Measurements from ENCODE around the gene CAMK1G.

Gene CAMK1G

DNA sequence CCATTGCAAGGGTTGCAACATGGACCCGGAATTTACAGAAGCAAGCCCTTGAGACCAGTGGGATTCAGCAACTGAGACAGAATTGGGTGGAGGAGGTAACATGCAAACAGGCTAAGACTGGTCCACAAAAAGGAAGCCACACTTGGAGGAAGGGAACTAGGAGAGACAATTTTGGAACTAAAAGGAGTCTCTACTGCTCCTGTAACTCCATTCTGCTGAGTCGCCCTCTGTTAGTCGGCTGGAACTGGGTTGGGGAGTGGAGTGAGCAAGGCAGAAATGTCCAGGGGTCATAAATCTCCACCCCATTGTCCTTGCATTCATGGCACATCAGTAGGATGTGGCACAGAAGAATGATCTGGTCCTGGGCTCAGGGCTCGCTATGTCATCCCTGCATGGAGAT, 63.6 kb downstream of the CAMK1G start:
- H3K4me3 Mint-ChIP-seq = no peak overlapping the region
- DNase-seq (ENCODE audit: low spot score in 2 of 2) = no peak
- H3K36me3 Mint-ChIP-seq (ENCODE audit: insufficient read depth) = no peaks in the 10 kb centered on the region
- no peaks in the 10 kb centered on the region for H3K27me3 Mint-ChIP-seq
- no peaks in the 10 kb centered on the region for H3K9me3 Mint-ChIP-seq
- no peak overlapping the region for H3K27ac Mint-ChIP-seq (ENCODE audit: low read depth)
- peaks cover 5% of the 10 kb centered on the region for H3K4me1 Mint-ChIP-seq
- no peak for ATAC-seq (replicated peaks; ENCODE audit: extremely low read depth, poor library complexity, severe bottlenecking)

DNA sequence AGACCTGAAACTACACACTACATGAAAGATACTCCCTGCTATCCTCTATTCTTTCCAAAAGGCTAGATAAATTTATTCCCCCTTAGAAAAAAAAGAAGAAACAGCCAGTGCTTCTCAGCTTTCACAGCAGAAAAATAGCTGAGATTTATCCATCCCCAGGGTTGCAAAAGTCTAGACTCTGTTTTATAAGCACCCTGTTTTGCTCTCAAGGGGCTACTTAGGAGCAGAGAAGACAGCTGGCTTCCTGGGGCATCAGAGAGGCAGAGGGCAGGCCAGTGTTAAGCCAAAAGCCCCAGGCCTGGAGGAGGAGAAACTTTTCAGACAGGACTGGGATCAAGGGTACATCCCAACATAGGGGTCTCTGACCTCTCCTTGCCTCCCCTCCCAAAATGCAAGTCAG, 64.8 kb downstream of the CAMK1G start:
- H3K4me3 Mint-ChIP-seq = no peak overlapping the region
- no peaks in the 10 kb centered on the region for H3K9me3 Mint-ChIP-seq
- DNase-seq (ENCODE audit: low spot score in 2 of 2) = no peak
- ATAC-seq (replicated peaks; ENCODE audit: extremely low read depth, poor library complexity, severe bottlenecking) = no peak
- peaks cover 5% of the 10 kb centered on the region for H3K4me1 Mint-ChIP-seq
- no peak overlapping the region for H3K27ac Mint-ChIP-seq (ENCODE audit: low read depth)
- no peaks in the 10 kb centered on the region for H3K36me3 Mint-ChIP-seq (ENCODE audit: insufficient read depth)
- H3K27me3 Mint-ChIP-seq = no peaks in the 10 kb centered on the region

DNA sequence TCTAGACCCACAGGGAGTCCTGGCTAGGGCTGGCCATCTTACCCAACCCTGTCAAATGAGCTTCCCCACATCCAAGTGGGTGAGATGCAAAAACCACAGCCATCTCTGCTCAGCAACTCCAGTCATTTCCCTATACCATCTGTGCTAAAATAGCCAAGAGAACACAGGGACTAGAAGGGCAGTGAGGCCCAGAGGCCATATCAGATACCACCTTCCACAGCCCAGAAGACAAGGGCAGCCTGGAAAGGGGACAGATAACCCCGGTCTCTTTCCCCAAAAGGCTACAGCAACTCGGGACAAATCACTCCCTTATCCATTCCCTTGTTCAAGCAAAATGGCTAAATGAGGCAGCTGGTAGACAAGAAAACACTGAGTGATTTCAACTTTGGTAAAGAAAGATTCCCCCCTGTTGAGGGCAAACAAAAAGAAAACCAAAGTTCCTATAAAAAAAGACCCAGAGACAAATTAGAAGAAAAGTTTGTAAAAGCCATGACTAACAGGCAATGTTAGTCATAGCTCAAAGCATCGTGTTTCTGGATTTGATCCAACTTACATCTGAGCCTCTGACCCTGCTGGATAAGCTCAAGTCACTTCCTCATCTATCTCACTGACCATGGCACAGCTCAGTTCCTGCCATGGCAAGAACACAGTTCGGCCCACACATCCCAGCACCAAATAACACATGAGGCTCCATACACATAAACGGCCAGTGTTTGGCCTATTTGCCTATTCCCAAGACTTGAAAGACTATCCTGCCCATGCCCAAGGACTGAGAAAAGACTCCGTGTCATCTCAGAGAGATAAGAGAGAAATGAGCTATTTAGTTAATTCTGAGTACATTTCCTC, 65.6 kb downstream of the CAMK1G start:
- Mint-ChIP-seq H3K9me3 (no peaks in the 10 kb centered on the region), H3K36me3 (ENCODE audit: insufficient read depth) (no peaks in the 10 kb centered on the region), H3K27ac (ENCODE audit: low read depth) (no peak overlapping the region), H3K4me3 (no peak overlapping the region), H3K4me1 (peaks cover 5% of the 10 kb centered on the region), H3K27me3 (no peaks in the 10 kb centered on the region)
- DNase-seq (ENCODE audit: low spot score in 2 of 2) (no peak), ATAC-seq (replicated peaks; ENCODE audit: extremely low read depth, poor library complexity, severe bottlenecking) (no peak)

DNA sequence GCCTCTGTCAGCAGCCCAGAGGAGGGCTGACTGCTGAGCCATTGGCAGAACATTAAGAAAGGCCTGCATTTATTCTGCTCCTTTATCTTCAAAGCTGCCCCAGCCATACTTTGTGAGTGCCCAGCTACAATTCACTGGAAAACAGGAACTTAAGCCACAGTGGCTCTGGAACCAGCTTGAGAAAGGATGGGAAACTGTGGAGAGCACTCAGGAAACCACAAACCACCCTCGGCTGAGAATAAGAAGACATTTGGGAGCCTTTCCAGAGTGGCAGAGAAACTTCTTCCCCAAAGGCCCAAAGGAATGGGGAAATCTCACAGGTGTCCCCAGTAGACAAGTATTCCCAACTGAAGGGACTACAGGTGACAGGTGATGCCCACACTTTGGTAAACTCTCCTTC, 66.9 kb downstream of the CAMK1G start:
- no peak for DNase-seq (ENCODE audit: low spot score in 2 of 2)

DNA sequence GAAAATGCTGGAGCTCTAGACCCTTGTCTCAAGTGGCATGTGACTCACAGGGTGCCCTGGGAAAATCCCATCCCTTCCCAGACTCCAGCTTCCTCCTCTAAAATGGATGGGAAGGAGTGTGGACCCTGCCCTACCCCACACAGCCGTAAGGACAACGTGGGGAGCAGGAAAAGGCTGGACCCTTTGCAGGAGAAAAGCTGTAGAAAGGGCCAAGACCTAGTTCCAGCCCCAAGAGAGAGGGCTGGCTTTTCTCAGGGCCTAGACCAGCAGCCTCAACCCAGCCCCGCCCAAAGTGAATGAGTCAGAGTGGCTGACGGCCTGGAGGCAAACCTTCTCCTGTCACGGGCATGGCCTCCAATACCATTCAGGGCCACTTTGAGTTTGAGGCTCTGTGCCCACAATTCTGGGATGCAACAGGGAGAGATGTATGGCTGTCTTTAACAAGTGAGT, 67.6 kb downstream of the CAMK1G start:
- H3K36me3 Mint-ChIP-seq (ENCODE audit: insufficient read depth) = peaks cover 1% of the 10 kb centered on the region
- no peak for DNase-seq (ENCODE audit: low spot score in 2 of 2)
- peaks cover 5% of the 10 kb centered on the region for H3K4me1 Mint-ChIP-seq
- H3K27ac Mint-ChIP-seq (ENCODE audit: low read depth) = no peak overlapping the region
- ATAC-seq (replicated peaks; ENCODE audit: extremely low read depth, poor library complexity, severe bottlenecking) = peak; percentile 58
- no peaks in the 10 kb centered on the region for H3K27me3 Mint-ChIP-seq
- no peaks in the 10 kb centered on the region for H3K9me3 Mint-ChIP-seq
- H3K4me3 Mint-ChIP-seq = no peak overlapping the region

More for the DNA sequence above, 66.9 kb downstream of the CAMK1G start:
- peaks cover 5% of the 10 kb centered on the region for H3K4me1 Mint-ChIP-seq
- H3K27me3 Mint-ChIP-seq = no peaks in the 10 kb centered on the region
- no peak overlapping the region for H3K4me3 Mint-ChIP-seq
- no peaks in the 10 kb centered on the region for H3K9me3 Mint-ChIP-seq
- H3K36me3 Mint-ChIP-seq (ENCODE audit: insufficient read depth) = peaks cover 1% of the 10 kb centered on the region
- no peak for ATAC-seq (replicated peaks; ENCODE audit: extremely low read depth, poor library complexity, severe bottlenecking)
- H3K27ac Mint-ChIP-seq (ENCODE audit: low read depth) = no peak overlapping the region

DNA sequence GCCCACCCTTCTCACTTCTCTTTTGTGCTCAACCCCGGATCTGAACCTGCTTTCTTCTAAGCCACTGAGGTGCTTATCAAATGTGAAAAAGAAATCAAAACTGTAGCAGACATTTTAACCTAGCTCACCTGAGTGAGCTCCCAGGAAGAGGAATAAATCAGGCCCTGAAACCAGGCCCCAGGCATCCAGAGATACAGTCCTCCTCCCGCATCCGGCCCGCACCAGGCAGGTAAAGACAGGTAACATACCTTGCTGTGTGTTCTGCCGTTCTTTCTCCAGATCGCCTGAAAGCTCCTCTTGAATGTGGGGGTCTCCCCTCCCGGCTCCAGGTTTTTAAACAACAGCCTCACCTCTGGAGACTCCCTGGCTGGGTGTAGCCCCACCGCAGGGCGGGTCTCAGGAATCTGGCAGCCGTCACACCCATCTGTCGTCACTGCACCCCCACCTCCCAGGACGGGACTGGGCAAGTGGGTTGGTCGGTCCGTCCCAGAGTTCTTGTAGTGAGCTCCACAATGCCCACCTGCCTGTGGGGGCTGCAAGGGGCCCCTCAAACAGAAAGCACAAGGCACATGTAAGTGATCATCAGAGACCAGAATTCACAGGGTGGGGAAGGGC, 68.7 kb downstream of the CAMK1G start, which contains the start of gene LAMB3:
TSS of gene LAMB3 (minus strand) at position 305 of the 615 bp plus-strand sequence. CDS start 1,481 bp downstream, outside the sequence.
- no peak for DNase-seq (ENCODE audit: low spot score in 2 of 2)
- H3K27me3 Mint-ChIP-seq = no peaks in the 10 kb centered on the region
- no peaks in the 10 kb centered on the region for H3K9me3 Mint-ChIP-seq
- peaks cover 1% of the 10 kb centered on the region for H3K36me3 Mint-ChIP-seq (ENCODE audit: insufficient read depth)
- no peak within 1 kb of the TSS for H3K27ac Mint-ChIP-seq (ENCODE audit: low read depth)
- peaks cover 5% of the 10 kb centered on the region for H3K4me1 Mint-ChIP-seq
- no peak within 1 kb of the TSS for H3K4me3 Mint-ChIP-seq
- ATAC-seq (replicated peaks; ENCODE audit: extremely low read depth, poor library complexity, severe bottlenecking) = no peak

DNA sequence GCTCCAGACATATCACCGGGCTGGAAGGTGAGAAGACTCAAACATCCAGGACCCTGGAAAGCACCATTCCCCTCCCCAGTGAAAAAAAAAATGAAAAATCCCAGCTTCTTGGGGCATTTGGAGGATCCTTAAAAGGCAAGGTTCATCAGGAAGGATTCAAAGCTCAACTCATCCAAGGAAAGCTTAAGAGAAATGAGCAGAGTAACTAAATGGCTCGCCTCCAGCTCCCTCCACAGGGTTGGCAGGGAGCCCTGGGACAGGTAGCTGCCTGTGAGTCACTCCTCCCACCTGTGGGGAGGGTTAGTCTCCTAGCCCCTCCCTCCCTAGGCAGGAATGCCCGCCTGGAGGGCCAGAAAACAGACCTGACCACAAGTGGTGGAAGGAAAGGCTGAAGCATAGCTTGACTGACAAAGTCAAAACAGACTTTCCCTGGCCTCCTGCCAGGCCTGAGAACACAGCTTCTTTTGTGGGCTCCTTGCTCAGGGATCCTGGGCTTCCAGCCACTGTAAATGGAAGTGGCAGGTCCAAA, 69.4 kb downstream of the CAMK1G start:
- Mint-ChIP-seq H3K27ac (ENCODE audit: low read depth) (no peak overlapping the region), H3K9me3 (no peaks in the 10 kb centered on the region), H3K36me3 (ENCODE audit: insufficient read depth) (peaks cover 1% of the 10 kb centered on the region), H3K4me3 (no peak overlapping the region), H3K4me1 (peaks cover 5% of the 10 kb centered on the region), H3K27me3 (no peaks in the 10 kb centered on the region)
- DNase-seq (ENCODE audit: low spot score in 2 of 2) (no peak), ATAC-seq (replicated peaks; ENCODE audit: extremely low read depth, poor library complexity, severe bottlenecking) (no peak)

DNA sequence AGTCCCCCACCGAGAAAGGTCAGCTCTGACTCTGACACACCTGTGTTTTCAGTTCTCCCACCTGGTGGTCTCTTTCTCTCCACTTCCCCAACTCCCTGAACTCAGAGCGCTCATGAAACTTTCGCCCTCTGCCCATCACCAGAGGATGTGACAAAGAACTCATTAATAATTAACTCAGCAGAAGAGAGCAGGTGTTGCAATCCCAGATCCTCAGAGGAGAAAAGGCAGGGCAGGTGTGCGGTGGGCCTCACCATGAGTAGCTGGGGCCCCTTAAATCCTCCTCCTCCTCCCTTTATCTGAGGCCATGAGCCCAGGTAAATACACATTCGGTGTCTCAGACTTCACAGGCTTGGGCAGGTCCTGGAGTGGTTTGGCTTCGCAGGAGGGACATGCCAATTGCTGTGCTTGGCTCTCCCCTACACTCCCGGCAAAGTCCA, 70.4 kb downstream of the CAMK1G start:
- ATAC-seq (replicated peaks; ENCODE audit: extremely low read depth, poor library complexity, severe bottlenecking) = no peak
- Mint-ChIP-seq H3K36me3 (ENCODE audit: insufficient read depth) (peaks cover 1% of the 10 kb centered on the region), H3K4me1 (peaks cover 5% of the 10 kb centered on the region), H3K4me3 (no peak overlapping the region), H3K9me3 (no peaks in the 10 kb centered on the region), H3K27me3 (no peaks in the 10 kb centered on the region), H3K27ac (ENCODE audit: low read depth) (no peak overlapping the region)
- DNase-seq (ENCODE audit: low spot score in 2 of 2) = no peak

DNA sequence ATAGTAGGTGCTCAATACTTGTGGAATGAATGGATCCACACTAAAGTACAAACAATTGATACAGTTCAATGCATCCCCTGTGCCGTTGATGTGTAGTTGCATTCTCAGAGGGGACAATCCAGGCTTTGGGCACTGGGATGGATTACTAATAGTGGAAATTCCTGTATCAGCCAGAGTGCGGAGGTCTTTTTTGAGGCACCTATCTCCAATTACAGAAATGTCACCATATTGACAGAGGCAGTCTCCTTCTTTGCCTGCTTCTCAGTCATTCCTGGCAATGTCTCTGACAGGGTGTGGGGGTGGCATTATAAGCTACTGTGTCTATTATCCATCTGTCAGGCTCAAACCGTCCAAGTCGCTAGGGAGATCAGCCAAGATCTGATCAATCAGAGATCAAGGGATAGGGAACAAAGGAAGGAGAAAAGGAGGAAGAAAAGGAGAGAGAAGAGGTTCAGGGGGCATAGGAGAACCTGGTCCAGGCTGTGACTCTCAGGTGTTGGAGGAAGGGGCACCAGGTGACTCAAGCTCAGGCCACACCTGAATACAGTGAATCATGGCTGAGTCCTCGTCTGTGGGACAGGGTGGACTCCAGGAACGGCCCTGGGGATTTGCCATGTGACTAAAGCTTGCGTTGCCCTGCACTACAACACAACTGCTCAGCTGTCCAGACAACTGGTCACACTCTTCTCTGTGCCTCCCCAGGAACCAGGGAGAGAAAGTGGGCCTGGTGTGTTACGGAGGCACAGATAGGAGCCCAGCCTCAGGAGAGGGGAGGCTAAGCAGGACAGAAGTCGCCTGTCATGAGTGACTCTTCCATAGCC, 72.1 kb downstream of the CAMK1G start:
- H3K27me3 Mint-ChIP-seq = no peaks in the 10 kb centered on the region
- H3K4me1 Mint-ChIP-seq = peaks cover 11% of the 10 kb centered on the region
- H3K36me3 Mint-ChIP-seq (ENCODE audit: insufficient read depth) = peaks cover 1% of the 10 kb centered on the region
- H3K27ac Mint-ChIP-seq (ENCODE audit: low read depth) = no peak overlapping the region
- ATAC-seq (replicated peaks; ENCODE audit: extremely low read depth, poor library complexity, severe bottlenecking) = no peak
- H3K4me3 Mint-ChIP-seq = no peak overlapping the region
- H3K9me3 Mint-ChIP-seq = no peaks in the 10 kb centered on the region
- DNase-seq (ENCODE audit: low spot score in 2 of 2) = no peak

DNA sequence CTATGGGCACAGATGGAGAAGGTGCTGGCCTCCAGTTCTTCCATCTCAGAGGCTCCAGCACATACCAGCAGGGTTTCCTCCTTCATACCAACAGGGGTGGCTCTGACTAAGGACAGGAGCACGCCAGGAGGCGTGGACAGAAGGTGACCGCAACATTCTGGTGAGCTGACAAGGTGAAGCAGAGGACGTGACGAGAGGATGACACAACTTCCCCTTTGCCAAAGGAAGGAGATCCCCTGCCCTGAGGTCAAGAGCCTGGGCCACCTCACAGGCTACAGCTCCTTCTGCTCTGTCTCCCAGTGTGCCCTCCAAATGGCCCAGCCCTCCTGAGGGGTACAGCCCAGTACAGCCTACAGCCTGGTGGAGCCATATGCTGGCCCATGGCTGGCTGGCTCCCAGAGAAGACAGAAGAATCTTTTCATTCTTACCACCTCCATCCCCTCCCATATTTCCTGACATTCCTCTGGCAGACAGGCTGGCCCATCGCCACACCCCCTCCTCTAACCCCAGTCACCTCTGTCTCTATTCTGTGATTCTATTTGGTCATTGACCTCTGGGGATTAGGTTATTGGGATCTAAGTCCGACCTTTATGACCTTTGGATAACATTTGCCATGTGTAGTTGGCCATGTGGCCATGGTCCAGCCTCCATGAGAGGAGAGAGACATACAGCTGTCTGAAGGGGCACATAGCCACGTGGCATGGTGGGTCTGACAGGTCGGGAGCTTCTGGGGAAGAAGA, 73.8 kb downstream of the CAMK1G start:
- Mint-ChIP-seq H3K9me3 (no peaks in the 10 kb centered on the region), H3K4me1 (peaks cover 6% of the 10 kb centered on the region), H3K36me3 (ENCODE audit: insufficient read depth) (peaks cover 1% of the 10 kb centered on the region), H3K27ac (ENCODE audit: low read depth) (no peak overlapping the region), H3K4me3 (no peak overlapping the region), H3K27me3 (no peaks in the 10 kb centered on the region)
- DNase-seq (ENCODE audit: low spot score in 2 of 2) (no peak), ATAC-seq (replicated peaks; ENCODE audit: extremely low read depth, poor library complexity, severe bottlenecking) (no peak)

DNA sequence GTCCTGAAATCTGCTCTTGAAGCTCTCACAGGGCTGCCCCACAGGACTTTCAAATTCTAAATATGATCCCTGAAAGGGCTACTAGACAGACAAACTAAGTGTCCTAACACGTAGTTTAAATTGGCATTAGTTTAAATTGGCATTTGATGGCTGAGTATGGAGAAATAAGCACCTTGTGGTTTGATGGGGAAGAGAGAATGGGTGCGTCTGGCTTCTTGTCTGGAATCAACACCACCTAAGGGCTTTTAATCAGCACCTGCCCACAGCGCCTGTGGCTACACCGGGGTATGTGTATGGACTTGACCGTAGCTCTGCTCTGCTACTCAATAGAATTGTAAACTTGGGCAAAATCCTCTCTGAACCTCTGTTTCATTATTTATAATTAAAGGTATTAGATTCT, 74.4 kb downstream of the CAMK1G start:
- Mint-ChIP-seq H3K9me3 (no peaks in the 10 kb centered on the region), H3K27ac (ENCODE audit: low read depth) (no peak overlapping the region), H3K4me3 (no peak overlapping the region), H3K27me3 (no peaks in the 10 kb centered on the region), H3K4me1 (peaks cover 6% of the 10 kb centered on the region), H3K36me3 (ENCODE audit: insufficient read depth) (peaks cover 1% of the 10 kb centered on the region)
- no peak for ATAC-seq (replicated peaks; ENCODE audit: extremely low read depth, poor library complexity, severe bottlenecking)
- no peak for DNase-seq (ENCODE audit: low spot score in 2 of 2)

DNA sequence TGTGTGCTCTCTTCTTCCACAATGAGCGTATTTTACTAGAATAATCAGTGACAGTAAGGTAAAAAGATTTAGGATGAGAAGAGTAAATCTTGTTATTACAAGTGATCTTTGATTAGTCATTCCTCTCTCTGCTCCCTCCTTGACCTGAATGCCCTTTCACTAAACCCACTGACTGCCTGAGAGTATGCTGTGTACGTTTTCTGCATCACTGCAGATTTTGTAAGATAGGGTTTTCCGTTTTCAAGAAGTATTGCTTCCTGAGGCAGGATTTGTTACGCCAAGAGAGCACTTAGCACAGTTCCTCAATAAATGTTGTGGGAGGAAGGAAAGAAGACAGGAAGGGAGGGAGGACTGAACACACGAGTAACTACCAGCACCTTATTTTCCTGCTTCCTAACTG, 76.4 kb downstream of the CAMK1G start:
- H3K4me3 Mint-ChIP-seq = no peak overlapping the region
- H3K27me3 Mint-ChIP-seq = no peaks in the 10 kb centered on the region
- DNase-seq (ENCODE audit: low spot score in 2 of 2) (no peak), ATAC-seq (replicated peaks; ENCODE audit: extremely low read depth, poor library complexity, severe bottlenecking) (no peak)
- H3K27ac Mint-ChIP-seq (ENCODE audit: low read depth) = peak overlapping the region; percentile 56
- H3K9me3 Mint-ChIP-seq = no peaks in the 10 kb centered on the region
- peaks cover 6% of the 10 kb centered on the region for H3K4me1 Mint-ChIP-seq
- H3K36me3 Mint-ChIP-seq (ENCODE audit: insufficient read depth) = no peaks in the 10 kb centered on the region

All from central memory CD8-positive, alpha-beta T cell (primary cell).